Occipital lobe (tissue), 1 donor: ENCODE results near the gene RRP8. TPM values are rescaled to one million over a fixed set of nuclear protein-coding genes. Genes with fewer than 3 reads are reported as not detected.

ENCODE experiments used
- total RNA-seq: library from RNA; depleted of rRNA; stranded (reverse); fragments of >200 nt; gene quantifications from one replicate; pipeline ENCODE4 v1.2.3, GENCODE V29; 2014

The RRP8 gene
- total RNA-seq, 1 donor from 2014 or later: 17.5 TPM

Other genes with a start within 250 kb of the RRP8 start
- 8.1 TPM for gene SMPD1, start 213.1 kb downstream of the RRP8 start, total RNA-seq
- gene APBB1, start 184.5 kb downstream of the RRP8 start, total RNA-seq: 266 TPM
- 2.3 TPM for gene HPX, start 162.6 kb downstream of the RRP8 start, total RNA-seq
- 65.4 TPM for gene TRIM3, start 129.7 kb downstream of the RRP8 start, total RNA-seq
- 25.3 TPM for gene ARFIP2, start 122.3 kb downstream of the RRP8 start, total RNA-seq
- 26.7 TPM for gene TIMM10B, start 122.1 kb downstream of the RRP8 start, total RNA-seq
- gene DNHD1, start 106.3 kb downstream of the RRP8 start, total RNA-seq: 3.4 TPM
- gene ILK, start 158 bp upstream of the RRP8 start, total RNA-seq: 44.9 TPM
- gene TAF10, start 8.6 kb upstream of the RRP8 start, total RNA-seq: 15.3 TPM
- gene TPP1, start 15.8 kb upstream of the RRP8 start, total RNA-seq: 7.3 TPM
- 49.9 TPM for gene DCHS1, start 52.2 kb upstream of the RRP8 start, total RNA-seq
- 22.3 TPM for gene MRPL17, start 79.7 kb upstream of the RRP8 start, total RNA-seq
- gene OR2AG2, start 168.4 kb upstream of the RRP8 start, total RNA-seq: 0.47 TPM
- gene OR2AG1, start 179.4 kb upstream of the RRP8 start, total RNA-seq: not detected
- 0.47 TPM for gene OR6A2, start 196.1 kb upstream of the RRP8 start, total RNA-seq
- not detected for gene OR10A5, start 242.1 kb upstream of the RRP8 start, total RNA-seq